NCI-H748 treated with DMSO at 0.1 percent for 48 hours (cell line): Measurements from ENCODE around the gene KCNK7.

ENCODE experiments used
- DNase-seq: peaks from one replicate; lab custom pipeline; 2025; lab: John Stamatoyannopoulos, UW

The KCNK7 gene

DNA sequence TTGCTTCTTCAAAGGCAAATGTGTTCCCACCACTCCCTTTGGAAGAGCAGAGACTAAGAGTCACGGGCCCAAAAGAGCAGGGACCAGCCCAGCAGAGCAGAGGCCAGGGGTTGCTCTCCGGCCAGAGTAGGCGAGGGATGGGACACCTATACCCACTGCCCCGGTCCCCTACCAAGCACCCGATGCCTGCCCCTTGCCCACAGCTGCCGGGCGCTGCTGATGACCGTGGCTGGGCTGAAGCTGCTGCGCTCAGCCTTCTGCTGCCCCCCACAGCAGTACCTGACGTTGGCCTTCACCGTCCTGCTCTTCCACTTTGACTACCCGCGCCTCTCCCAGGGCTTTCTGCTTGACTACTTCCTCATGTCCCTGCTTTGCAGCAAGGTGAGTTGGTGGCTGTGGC is 31.6 kb upstream of the KCNK7 start:
- no peak for DNase-seq

DNA sequence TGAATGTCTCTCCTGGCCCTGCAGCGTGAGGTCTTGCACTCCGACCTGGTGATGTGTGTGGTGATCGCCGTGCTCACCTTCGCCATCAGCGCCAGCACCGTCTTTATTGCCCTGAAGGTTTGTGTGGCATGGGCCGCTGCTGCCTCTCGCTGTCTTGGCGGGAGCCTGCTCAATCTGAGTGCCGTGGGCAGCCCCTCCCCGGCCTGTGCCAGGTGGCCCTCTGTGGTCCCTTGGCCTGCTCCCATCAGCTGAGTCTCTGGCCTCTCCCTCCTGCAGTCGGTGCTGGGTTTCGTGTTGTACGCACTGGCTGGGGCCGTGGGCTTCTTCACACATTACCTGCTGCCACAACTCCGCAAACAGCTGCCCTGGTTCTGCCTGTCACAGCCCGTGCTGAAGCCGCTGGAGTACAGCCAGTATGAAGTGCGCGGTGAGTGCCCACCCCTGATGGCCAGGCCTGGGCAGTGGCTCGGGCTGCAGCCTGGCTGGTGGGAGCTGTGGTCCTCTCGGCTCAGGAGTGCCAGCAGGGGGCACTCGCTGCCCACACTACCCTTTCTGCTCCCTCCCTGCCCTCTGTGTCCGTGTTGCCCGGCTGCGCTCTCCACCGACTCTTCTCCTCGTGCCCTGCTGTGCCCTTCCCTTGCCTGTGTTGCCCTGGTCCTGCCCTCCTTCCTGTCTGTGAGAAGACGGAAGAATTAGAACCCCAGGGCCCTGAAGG is 30.2 kb upstream of the KCNK7 start:
- peak; percentile 0 for DNase-seq

DNA sequence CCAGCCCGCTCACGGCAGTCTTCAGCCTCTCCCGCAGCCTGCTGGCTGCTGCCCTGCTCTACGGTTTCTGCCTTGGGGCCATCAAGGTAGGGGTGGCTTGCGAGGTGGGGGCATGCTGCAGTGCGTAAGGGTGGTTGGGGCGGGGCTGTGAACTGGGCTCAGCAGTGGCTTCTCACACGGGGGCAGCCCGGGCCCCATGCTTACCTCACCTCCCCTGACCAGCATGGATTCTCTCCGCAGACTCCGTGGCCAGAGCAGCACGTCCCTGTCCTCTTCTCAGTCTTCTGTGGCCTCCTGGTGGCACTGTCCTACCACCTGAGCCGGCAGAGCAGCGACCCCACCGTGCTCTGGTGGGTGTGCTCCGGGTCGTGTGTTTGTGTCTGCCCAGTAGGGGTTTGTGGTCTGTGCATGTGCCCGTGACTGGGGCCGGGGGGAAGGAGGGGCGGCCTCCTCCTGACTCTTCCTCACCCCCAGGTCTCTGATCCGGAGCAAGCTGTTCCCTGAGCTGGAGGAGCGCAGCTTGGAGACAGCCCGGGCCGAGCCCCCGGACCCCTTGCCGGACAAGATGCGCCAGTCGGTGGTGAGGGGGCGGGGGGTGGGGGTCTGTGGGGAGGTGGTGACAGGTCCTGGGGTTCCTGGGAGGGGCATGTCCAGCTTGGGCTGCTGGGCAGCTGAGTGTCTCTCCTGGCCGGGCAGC is 29.5 kb upstream of the KCNK7 start:
- no peak for DNase-seq

DNA sequence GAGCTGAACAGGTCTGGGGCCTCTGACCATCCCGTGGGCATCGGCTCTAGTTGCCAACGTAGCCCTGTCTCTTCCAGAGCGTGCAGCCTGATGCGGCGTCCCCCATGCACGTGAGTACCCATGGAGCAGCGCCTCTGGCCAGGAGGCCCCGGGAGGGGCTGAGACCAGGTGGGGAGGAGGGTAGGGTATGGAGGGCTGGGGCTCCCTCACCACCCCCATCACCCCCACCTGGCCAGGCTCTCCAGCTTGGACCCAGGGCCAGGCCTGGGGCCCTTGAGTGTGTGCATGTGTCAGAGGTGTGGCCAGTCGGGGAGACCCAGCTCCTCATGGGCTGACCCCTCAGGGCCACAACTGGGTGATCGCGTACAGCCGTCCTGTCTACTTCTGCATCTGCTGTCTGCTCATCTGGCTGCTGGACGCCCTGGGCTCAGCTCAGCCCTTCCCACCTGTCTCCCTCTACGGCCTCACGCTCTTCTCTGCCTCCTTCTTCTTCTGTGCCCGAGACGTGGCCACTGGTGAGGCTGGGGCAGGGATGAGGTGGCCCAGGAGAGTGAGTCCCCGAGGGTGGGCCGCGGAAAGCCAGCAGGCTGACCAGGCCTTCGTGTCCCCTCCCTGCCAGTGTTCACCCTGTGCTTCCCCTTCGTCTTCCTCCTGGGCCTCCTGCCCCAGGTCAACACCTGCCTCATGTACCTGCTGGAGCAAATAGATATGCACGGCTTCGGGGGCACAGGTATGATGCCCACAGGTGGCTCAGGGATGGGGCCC is 28.4 kb upstream of the KCNK7 start:
- no peak for DNase-seq

DNA sequence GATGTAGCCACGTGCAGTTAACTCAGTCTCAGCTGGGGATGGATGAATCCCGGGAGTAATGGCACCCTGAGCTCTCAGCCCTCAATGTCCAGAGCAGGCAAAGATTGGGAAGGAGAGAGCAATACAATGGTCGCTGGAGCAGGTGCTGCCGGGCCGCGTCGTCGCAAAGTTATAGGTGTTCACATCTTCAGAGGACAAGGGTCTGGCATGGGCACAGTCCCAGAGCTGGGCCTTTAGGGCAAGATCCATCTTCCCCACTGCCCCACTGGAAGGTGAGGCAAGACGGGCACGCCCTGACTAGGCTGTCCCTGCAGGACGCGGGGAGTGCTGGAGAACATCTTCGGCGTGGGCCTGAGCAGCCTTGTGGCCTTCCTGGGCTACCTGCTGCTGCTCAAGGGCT is 27.6 kb upstream of the KCNK7 start:
- no peak for DNase-seq

DNA sequence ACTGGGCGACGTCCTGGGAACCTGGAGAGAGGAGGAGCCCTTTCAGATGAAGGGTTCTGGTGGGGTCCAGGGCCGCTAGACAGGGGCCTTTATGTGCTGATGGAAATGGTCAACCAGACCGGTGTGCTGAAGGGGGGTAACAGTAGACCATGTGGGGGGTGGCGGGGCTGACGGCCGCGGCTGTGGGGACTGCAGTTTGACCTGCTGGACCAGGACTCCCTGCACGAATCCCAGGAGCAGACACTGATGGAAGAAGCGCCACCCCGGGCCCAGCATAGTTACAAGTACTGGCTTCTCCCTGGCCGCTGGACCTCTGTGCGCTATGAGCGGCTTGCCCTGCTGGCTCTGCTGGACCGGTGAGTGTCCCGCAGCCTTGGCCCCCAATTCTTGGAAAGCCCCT is 26.4 kb upstream of the KCNK7 start:
- no peak for DNase-seq

DNA sequence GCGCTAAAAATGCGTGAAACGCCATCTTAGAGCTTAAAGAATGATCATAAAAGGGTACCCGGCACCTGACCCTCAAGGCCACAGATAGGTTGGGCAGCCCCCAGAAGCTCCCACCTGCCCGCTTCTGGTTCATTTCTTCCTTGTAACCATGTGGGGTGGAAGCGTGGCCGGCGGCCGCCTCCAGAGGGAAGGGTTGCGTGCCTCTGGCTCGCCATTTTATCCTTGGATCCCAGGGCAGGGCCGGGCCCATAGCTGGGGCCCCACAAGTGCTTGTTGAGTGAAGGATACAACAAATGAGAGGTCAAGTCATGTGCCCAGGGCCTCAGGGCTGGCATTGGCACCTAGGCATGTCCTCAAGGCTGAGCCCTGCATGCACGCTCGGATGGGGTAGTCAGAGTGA is 25.9 kb upstream of the KCNK7 start:
- DNase-seq = no peak

DNA sequence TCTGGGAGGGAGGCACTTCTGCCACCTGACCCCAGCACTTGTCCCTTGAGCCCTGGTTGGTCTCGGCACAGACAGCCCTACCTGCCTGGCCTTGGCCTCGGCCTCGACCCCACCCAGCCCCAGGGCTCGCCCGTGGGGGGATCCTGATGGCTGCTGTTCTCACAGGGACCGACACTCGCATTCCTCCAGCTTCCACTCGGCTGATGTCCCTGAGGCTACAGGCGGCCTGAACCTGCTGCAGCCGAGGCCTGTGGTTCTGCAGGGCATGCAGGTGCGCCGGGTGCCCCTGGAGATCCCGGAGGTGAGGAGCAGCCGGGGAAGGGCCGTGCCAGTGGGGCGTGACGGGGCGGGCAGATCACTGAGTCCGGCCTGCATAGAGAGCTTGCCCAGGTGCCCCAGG is 25.1 kb upstream of the KCNK7 start:
- DNase-seq = no peak

DNA sequence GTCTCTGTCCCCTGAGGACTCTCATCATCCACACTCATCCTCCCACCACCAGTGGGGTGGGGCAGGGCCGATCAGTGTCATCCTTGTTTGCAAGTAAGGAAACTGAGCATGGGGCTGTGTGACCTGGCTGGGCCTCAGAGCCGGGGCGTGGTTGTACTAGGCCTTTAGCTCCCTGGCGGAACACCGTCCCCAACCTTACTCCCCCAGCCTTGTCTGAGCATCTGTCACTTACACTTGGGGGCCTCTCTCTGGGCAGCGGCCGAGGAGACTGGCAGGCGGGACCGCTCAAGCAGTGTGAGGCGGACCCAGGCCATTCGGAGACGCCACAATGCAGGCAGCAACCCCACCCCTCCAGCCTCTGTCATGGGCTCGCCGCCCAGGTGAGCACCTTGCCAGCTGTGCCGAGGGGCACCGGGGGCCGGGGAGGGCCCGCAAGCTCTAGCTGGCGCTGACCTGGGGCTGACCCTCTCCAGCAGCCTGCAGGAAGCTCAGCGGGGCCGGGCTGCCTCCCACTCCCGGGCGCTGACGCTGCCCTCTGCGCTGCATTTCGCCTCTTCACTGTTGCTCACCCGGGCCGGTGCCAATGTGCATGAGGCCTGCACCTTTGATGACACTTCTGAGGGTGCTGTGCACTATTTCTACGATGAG is 23.8 kb upstream of the KCNK7 start:
- no peak for DNase-seq

DNA sequence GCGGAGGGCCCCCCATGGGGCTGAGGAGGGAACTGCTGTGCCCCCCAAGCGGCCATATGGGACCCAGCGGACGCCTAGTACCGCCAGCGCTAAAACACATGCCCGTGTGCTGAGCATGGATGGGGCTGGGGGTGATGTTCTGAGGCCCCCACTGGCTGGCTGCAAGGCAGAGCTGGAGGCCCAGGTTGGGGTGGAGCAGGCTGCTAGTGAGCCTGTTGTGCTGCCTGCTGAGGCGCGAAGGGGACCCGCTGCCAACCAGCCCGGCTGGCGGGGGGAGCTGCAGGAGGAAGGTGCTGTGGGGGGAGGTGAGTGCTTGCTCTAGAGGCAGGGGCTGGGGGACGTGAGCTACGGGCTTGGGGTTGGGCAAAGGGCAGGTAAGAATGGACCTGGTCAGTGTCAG is 23.2 kb upstream of the KCNK7 start:
- no peak for DNase-seq

DNA sequence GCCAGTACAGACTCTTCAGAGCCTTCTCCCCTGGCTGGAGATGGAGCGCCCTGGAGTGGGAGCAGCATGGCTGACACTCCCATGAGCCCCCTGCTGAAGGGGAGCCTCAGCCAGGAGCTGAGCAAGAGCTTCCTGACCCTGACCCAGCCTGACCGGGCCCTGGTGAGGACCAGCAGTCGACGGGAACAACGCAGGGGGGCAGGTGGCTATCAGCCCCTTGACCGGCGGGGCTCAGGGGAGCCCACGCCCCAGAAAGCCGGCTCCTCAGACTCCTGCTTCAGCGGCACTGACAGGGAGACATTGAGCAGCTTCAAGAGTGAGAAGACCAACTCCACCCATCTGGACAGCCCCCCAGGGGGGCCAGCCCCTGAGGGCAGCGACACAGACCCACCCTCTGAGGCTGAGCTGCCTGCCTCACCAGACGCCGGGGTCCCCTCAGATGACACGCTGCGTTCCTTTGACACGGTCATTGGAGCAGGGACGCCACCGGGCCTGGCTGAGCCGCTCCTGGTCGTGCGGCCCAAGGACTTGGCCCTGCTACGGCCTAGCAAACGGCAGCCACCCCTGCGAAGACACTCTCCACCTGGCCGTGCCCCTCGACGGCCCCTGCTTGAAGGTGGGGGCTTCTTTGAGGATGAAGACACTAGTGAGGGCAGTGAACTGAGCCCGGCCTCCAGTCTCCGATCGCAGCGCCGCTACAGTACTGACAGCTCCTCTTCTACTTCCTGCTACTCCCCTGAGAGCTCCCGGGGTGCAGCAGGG is 22.6 kb upstream of the KCNK7 start:
- DNase-seq = no peak

DNA sequence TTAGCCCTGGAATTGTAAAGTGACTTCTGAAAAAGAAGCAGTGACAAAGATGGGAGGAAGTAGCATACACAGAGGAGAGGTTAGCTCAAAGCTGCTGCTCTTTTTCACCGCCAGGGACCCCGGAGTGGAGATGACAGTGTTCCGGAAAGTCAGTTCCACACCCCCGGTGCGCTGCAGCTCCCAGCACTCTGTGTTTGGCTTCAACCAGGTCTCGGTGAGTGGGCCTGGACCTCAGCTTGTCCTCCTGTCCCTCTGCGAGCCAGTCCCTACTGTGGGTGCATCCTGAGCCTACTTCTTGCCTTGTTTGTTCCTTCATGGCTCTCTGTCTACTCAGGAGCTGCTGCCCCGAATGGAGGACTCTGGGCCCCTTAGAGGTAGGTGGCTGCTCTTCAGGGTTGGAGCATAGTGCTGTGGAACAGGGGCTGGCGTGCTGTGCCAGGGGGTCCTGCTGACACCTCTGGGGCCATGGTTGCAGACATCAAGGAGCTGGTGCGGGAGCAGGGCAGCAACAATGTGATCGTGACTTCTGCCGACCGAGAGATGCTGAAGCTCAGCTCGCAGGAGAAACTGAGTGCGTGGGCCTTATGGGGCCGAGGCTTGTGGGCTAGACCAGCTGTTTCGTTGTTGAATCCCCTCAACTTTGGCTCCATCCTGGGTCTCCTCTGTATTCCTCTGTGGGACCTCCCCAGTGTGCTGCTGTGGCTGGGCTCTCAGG is 21.7 kb upstream of the KCNK7 start:
- DNase-seq = no peak

DNA sequence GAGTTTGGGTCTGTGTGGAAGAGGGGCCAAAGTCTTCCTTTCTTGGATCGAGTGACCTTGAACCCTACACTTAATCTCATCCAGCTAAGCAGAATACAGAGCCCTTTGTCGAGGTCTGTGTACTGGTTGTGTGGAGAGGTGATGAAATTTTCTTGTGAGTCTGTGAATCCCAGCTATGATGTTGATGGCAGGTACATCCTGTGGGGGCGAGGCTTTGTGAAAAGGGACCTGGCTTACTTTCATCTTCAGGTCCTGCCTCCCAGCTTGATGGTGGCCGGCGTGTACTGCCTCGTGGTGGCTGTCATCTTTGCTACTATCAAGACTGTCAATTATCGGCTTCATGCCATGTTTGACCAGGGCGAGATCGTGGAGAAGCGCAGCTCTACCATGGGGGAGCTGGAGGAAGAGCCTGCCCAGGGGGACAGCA is 21.0 kb upstream of the KCNK7 start:
- no peak for DNase-seq

DNA sequence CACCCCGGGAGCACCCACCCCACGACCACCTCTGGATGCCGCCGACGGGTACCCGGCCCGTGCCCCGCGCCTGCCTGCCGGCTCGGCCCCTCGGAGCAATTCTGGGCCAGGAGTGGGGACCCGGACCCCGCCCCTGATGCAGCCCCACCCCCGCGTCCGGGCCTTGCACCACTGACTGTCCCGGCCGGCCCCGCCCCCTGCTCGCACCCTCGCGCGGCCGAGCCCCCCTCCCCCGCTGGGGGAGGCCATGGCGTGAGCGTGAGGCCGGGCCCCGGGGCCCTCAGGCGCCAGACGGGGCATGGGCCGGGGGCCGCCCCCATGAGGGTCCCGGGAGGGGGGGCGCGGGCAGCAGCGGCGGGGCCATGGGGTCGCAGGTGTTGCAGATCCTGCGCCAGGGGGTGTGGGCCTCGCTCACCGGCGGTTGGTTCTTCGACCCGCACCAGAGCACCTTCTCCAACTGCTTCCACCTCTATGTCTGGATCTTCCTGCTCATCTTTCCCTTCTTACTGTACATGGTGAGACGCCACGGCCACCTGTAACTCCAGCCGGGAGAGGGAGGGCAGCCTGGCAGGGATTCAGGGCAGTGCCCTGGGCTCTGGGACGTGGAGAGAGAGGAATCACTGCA is 20.5 kb upstream of the KCNK7 start:
- no peak for DNase-seq

DNA sequence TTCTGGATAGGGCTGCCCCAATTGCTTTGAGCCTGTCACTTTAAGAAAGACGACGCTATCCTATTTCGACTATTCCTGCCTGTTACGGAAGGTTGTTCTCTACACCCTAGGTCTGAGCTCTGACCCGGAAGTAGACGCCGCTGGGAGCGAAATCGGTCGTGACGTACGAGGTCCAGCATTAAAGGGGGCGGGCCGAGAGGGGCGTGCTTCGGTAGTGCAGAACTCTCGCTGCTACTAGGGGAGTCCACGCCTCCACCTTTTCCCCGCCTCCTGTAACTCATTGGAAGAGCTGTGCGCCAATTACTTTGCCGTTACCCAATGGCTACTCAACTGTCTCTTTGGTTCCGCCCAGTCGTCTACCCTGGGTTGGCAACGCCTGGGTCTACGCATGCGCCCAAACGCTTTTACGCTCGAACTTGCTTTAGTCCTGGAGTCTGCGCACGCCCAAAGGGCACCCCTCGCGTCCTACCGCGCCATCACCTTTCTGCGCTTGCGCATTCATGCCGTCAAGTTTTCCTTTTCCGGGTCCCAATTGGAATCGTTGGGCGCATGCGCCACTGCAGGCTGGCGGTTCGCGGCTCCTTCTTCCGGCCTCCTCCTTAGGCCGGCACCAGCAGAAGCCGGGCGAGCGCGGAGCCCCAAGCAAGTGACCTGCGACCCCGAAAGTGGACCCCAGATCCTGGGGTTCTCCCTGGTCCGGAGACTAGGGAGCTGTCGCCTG is 19.8 kb upstream of the KCNK7 start, which contains the start of gene PCNX3:
Gene PCNX3 (plus strand): TSS at position 548 of the 721 bp plus-strand sequence. CDS start 536 bp downstream, outside the sequence.
- DNase-seq = peak; percentile 100

DNA sequence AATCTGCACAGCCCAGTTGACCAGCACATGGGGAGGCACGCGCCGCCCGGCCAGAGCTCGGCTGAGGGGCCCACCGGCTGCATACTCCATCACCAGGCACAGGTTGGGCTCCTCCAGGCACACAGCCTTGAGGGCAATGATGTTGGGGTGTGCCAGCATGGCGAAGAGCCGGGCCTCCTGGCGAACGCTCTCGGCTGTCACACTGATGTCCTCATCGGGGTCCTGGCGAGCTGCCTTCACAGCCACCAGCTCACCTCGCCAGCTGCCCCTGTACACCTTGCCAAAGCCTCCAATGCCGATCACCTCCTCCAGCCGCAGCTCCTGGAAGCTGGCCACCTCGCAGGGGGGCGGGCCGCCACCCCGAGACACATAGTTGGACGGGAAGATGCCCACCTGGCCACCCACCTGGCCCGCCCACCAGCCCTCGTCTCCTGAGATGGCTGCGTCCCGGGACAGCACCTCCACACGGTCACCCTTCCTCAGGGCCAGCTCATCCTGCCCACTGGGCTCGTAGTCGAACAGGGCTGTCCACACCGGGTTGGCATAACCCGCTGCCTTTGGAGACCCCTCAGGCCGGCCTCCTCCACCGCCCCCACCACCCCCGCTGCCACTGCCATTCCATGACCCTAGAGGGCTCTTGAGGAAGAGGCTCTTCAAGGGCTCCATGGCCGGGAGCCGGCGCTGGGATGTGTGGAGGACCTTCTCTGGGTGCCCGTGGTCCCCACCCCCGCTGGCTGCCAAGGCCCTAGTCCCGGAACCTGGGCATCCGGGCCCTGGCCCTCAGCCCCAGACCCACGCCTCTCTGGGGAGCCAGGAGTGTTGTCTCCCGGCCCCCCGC is 17.7 kb upstream of the KCNK7 start:
- no peak for DNase-seq

DNA sequence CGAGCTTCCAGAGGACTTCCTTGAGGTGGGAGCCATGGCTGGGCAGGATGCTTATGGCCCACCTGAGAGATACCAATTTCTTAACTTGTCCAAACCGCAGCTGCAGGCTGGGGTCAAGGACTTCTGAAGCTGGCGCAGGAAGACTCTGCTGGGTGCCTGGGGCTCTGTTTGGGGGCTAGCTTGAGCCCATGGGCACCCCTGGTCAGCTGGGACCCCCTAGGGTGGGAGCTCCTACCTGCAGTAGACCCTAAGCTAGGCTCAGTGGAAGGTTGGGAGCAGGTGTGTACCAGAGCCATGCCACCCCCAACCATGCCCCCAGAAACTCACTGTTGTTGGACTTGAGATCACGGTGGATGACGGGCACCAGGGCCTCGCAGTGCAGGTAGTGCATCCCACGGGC is 17.1 kb upstream of the KCNK7 start:
- DNase-seq = no peak

DNA sequence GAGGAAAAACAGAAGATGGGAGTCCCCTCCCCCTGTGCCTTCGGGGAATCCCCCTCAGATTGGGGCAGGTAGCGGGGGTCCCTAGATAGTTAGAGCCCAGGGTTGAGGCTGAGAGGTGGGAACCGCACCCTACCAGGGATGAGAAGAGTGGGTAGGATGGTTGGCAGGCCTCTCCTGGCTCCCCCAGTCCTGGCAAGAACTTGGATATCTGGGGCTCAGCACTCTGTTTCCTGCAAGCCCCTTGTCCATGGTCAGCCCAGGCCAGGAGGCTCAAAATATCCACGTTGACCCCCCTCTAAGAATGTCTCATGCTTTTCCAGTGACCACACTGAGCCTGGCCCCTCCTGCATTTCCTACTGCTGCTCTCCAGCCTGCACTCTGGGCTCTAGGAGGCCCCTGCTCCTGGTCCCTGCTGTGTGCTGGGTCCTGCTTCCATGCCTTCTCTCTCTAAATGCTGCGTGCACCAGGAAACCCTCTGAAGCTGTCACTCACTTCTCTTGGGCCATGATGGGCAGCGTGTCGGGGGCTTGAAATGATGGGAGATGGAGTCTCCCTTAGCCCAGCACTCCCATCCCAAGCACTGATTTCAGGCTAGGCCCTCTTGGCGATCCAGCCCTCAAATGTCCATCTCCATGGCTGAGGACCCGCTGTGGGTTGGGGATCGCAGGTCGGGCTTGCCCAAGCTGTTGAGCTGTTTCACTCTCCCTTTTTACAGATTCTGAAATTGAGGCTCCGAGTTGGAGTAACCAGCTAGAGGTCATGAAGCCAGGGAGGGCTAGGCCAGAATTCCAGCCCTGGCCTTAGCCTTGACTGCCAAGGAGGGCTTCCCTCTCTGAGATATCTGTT is 16.4 kb upstream of the KCNK7 start:
- no peak for DNase-seq
